SJCRH30 (cell line): ENCODE results near the gene NAP1L4. TPM values are rescaled to one million over a fixed set of nuclear protein-coding genes. Genes with fewer than 3 reads are reported as not detected.
"Not testable (repeated sequence)": the region's sequence is repeated elsewhere in the genome, so short reads cannot be mapped to it uniquely, and the experiment has no call there.

Experiments used
- DNase-seq, 2 experiments: peaks; one replicate each; pipeline ENCODE4 v3.0.0-alpha.2; 2015 to 2020
- H3K27ac ChIP-seq: fragments of 250-450 bp; sonication (Bioruptor Pico); 2 replicates; pipeline ENCODE4 v1.5.1; 2020; ENCODE audit warnings: mild to moderate bottlenecking, moderate library complexity
- H3K27me3 ChIP-seq: fragments of 250-450 bp; sonication (Bioruptor Pico); 2 replicates; pipeline ENCODE4 v1.5.1; 2020; ENCODE audit warnings: mild to moderate bottlenecking, moderate library complexity
- H3K36me3 ChIP-seq: fragments of 250-450 bp; sonication (Bioruptor Pico); 2 replicates; pipeline ENCODE4 v1.5.1; 2020; ENCODE audit warnings: mild to moderate bottlenecking, moderate library complexity
- H3K4me1 ChIP-seq: fragments of 250-450 bp; sonication (Bioruptor Pico); 2 replicates; pipeline ENCODE4 v1.5.1; 2020; ENCODE audit warnings: mild to moderate bottlenecking, moderate library complexity
- H3K4me3 ChIP-seq: fragments of 250-450 bp; sonication (Bioruptor Pico); 2 replicates; pipeline ENCODE4 v1.5.1; 2020; ENCODE audit warnings: mild to moderate bottlenecking, moderate library complexity
- H3K9me3 ChIP-seq: fragments of 250-450 bp; sonication (Bioruptor Pico); replicated peaks from 2 replicates; pipeline ENCODE4 v1.5.1; 2020; ENCODE audit warnings: mild to moderate bottlenecking, moderate library complexity
- total RNA-seq: library from RNA; depleted of rRNA; stranded (reverse); fragments of >200 nt; shearing (Covaris generic); gene quantifications from 2 replicates; pipeline ENCODE4 v1.2.3, GENCODE V29; 2014

The NAP1L4 gene
- total RNA-seq, 1 experiment from 2014 or later = 168 TPM

DNA sequence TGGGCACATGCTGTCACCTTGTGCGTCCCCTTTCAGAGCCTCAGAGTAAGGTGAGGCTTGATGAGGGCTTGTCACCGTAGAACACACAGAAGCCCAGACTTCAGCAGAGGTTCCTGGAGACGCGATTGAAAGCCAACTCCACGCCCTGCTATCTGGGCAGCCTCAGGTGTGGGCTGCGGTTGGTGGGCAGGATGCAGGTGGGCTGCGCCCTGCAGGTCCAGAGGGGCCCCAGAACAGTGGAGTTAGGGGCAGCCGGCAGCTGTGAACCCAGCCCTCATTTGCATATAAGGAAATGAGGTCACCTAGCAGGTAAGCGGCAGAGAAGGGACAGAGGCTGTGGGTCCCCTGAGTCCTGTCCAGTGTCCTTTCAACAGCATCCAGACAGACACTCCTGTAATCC is 78.4 kb downstream of the NAP1L4 start:
- Histone ChIP-seq H3K27ac (no peak overlapping the region), H3K4me3 (no peak overlapping the region), H3K4me1 (no peaks in the 10 kb centered on the region), H3K27me3 (0 out of 2 replicates have a peak, but pooled peaks cover 2% of the 10 kb centered on the region), H3K36me3 (no peaks in the 10 kb centered on the region), H3K9me3 (no peaks in the 10 kb centered on the region)
- DNase-seq = no peak

DNA sequence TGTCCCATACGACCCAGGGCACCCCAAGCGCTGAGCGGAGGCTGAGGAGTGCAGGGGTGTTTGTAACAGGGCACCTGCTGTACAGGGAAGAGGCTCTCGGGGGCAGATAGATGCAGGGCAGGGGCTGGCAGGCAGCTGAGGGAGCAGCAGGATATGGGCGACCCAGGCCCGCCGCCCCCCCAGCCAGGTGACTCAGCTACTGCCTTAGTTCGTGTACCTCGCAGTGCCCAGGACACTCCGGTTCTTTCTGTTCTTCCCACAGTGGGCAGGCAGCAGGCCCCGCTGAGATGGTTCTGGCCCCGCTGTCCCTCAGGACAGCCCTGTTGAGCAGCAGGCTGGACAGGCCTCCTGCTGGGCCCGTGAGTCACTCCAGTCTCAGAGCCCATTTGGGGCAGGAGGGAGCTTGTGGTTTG is 79.1 kb downstream of the NAP1L4 start:
- Histone ChIP-seq H3K4me1 (no peaks in the 10 kb centered on the region), H3K36me3 (no peaks in the 10 kb centered on the region), H3K27ac (no peak overlapping the region), H3K27me3 (0 out of 2 replicates have a peak, but pooled peaks cover 2% of the 10 kb centered on the region), H3K4me3 (no peak overlapping the region), H3K9me3 (no peaks in the 10 kb centered on the region)
- DNase-seq = no peak

DNA sequence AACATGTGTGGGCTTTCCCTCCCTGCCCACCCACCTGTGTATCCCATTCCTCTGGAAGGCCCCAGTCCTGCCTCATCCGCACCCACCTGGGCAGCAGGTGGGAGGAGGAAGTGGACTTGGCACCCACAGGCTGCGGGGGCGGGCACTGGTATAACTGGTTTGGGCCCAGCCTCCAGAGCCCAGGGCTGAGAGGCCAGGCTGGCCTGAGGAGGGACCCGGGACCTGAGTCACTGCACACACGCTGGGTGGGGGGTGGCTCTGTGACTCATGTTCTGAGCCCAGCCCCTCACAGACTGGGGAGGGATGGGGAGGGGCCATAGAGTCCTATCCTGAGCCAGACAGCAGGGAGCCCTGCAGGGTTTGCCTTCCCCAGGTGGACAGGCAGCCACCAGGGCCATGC is 79.6 kb downstream of the NAP1L4 start:
- no peak overlapping the region for H3K27ac ChIP-seq
- no peaks in the 10 kb centered on the region for H3K9me3 ChIP-seq
- H3K4me1 ChIP-seq = no peaks in the 10 kb centered on the region
- no peaks in the 10 kb centered on the region for H3K36me3 ChIP-seq
- H3K27me3 ChIP-seq = 0 out of 2 replicates have a peak, but pooled peaks cover 2% of the 10 kb centered on the region
- H3K4me3 ChIP-seq = no peak overlapping the region
- no peak for DNase-seq

GRCh38 chr11:2911785-2912391 is 80.2 kb downstream of the NAP1L4 start:
- Histone ChIP-seq H3K27ac (no peak overlapping the region), H3K9me3 (no peaks in the 10 kb centered on the region), H3K4me1 (no peaks in the 10 kb centered on the region), H3K4me3 (no peak overlapping the region), H3K36me3 (no peaks in the 10 kb centered on the region), H3K27me3 (0 out of 2 replicates have a peak, but pooled peaks cover 2% of the 10 kb centered on the region)
- no peak for DNase-seq

DNA sequence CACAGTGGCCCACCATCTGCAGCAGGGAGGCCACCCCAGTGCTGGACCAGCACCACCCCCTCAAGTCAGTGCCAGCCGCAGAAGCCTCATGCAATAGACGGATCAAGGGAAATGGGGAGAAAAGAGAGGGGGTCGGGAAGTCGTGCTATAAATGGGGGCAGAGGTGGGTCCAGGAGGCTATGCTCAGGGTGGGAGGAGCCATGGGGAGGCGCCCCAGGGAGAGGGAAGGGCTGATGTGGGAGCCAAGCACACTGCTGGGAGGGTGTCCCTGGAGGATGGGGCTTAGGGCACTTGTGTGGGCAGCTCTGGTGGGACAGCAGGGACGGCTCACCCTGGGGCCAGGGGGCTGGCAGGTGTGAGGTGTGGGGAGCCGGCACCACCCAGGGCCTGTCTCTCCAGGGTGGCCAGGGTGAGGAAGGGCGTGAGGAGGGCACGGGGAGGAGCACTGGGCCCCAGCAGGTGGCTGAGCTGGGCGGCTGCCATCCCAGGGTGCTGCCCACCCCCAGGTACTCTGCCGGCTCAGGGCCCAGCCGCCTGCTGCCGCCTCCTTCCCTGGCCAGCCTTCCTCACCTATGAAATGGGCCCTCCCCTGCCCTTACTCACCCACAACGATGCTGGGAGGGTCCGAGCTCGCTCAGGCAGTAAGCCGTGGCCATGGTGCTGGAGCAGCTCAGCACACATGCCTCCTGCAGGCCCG is 80.9 kb downstream of the NAP1L4 start:
- H3K4me1 ChIP-seq = no peaks in the 10 kb centered on the region
- H3K9me3 ChIP-seq = no peaks in the 10 kb centered on the region
- H3K27ac ChIP-seq = no peak overlapping the region
- 0 out of 2 replicates have a peak, but pooled peaks cover 2% of the 10 kb centered on the region for H3K27me3 ChIP-seq
- no peaks in the 10 kb centered on the region for H3K36me3 ChIP-seq
- no peak for DNase-seq
- H3K4me3 ChIP-seq = no peak overlapping the region

DNA sequence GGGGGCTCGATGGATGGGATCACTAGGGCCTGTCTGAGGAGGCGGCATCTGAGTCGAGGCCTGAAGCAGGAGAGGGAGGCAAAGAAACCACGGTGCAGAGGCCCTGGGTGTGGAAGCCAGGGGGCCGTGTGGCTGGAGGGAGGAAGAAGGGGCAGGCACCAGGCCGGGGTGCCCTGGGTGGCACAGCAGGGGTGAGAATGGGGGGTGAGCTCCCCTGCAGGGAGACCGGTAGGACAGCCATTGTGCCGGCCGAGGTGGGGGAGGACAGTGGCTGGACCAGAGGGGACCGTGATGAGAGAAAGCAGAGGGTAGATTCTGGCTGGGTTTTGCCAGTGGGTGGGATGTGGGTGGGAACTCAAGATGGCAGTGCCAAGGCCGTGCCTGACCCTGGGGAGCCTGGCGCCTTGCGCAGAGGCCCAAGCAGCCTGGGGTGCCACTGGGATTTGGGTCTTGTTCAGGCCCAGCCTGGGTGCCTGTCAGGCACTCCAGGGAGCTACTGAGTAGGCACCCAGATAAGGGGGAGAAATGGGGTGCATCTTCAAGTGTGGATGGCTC is 81.7 kb downstream of the NAP1L4 start:
- H3K27ac ChIP-seq = no peak overlapping the region
- no peaks in the 10 kb centered on the region for H3K4me1 ChIP-seq
- 0 out of 2 replicates have a peak, but pooled peaks cover under 1% of the 10 kb centered on the region for H3K9me3 ChIP-seq
- H3K27me3 ChIP-seq = 0 out of 2 replicates have a peak, but pooled peaks cover 2% of the 10 kb centered on the region
- H3K36me3 ChIP-seq = no peaks in the 10 kb centered on the region
- no peak for DNase-seq
- H3K4me3 ChIP-seq = no peak overlapping the region

- no peaks in the 10 kb centered on the region for H3K4me1 ChIP-seq
- H3K4me3 ChIP-seq = no peak overlapping the region
- H3K27ac ChIP-seq = no peak overlapping the region
- 0 out of 2 replicates have a peak, but pooled peaks cover 2% of the 10 kb centered on the region for H3K27me3 ChIP-seq
- DNase-seq = no peak
- H3K36me3 ChIP-seq = no peaks in the 10 kb centered on the region
- 0 out of 2 replicates have a peak, but pooled peaks cover 4% of the 10 kb centered on the region for H3K9me3 ChIP-seq
These were observed 82.8 kb downstream of the NAP1L4 start for GRCh38 chr11:2909133-2909902.

GRCh38 chr11:2908130-2908529 is 84.0 kb downstream of the NAP1L4 start:
- H3K4me3 ChIP-seq = no peak overlapping the region
- 0 out of 2 replicates have a peak, but pooled peaks cover 4% of the 10 kb centered on the region for H3K9me3 ChIP-seq
- DNase-seq = no peak

DNA sequence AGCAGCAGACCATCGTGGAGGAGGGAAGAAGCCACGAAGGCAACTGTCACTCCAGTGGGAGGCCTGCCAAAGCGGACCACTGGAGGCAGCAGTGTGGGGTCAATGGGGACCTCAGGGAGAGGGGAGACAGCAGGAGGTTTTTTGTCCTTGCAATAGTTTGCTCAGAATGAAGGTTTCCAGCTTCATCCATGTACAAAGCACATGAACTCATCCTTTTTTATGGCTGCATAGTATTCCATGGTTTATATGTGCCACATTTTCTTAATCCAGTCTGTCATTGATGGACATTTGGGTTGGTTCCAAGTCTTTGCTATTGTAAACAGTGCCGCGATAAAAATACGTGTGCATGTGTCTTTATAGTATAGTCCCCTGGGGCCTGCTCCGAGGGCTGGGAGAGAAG is 86.8 kb downstream of the NAP1L4 start:
- H3K36me3 ChIP-seq, H3K9me3 ChIP-seq, H3K27me3 ChIP-seq, H3K4me1 ChIP-seq, DNase-seq, H3K27ac ChIP-seq, H3K4me3 ChIP-seq: not testable (repeated sequence)

More at GRCh38 chr11:2908130-2908529, 84.0 kb downstream of the NAP1L4 start:
- Histone ChIP-seq H3K36me3 (no peaks in the 10 kb centered on the region), H3K27ac (no peak overlapping the region), H3K4me1 (no peaks in the 10 kb centered on the region), H3K27me3 (no peaks in the 10 kb centered on the region)

DNA sequence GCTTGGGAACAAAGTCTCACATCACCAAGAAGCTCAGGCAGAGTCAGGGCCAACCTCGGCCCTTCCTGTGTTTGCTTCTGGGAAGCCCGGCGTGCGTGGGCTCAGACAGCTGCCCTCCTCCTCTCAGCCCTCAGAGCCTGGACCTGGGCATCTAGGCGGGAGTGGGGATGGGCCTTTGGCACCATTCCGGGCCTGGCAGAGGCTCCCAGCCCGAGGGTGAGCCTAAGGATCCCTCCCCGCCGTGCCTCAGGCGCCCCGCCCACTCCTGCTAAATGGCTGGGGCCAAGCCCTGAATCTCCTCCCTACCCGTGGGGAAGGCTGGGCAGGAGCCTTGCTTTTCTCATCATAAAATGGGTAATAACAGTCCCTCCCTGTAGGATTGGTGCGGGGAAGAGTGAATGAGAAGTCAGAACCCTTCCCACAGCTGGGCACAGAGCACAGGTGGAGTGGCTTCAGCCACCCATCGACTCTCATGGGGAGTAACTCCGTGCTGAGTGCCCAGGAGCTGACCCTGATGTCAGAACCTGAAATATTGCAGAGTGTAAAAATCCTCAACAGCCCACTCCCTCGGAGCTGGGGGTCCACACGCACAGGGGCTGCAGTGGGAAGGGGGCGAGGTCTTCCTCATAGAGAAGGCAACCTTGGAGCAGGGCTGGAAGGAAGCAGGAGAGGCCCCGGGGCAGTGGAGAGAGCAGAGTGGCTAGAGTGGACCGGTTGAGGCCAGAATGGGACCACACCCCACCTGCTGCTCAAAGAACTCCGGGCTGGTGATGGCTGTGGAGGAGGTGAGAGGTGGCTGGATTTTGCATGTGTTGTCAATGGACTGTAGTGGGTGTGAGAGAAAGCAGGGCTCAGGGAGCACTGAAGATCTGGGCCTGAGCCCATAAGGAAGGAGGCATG is 87.7 kb downstream of the NAP1L4 start:
- no peaks in the 10 kb centered on the region for H3K27me3 ChIP-seq
- H3K4me3 ChIP-seq = no peak overlapping the region
- no peaks in the 10 kb centered on the region for H3K4me1 ChIP-seq
- H3K9me3 ChIP-seq = 0 out of 2 replicates have a peak, but pooled peaks cover 4% of the 10 kb centered on the region
- DNase-seq = no peak
- H3K27ac ChIP-seq = no peak overlapping the region
- H3K36me3 ChIP-seq = no peaks in the 10 kb centered on the region

DNA sequence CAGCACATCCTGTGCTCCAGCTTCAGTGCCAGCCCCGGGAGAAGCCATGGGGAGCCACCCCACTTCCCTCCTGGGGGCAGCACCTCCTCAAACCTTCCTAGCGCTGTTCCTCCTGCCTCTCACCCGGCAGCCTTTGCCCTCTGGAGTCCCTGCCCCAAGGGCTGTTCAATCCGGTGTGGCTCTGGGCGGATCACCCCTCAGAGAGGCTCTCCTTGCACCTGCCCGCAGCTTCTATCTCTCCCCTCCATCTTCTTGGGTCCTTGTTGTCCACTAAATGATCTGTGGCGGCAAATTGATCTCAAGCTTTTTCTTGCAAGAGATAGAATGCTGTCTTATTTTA is 88.5 kb downstream of the NAP1L4 start:
- Histone ChIP-seq H3K36me3 (no peaks in the 10 kb centered on the region), H3K27me3 (no peaks in the 10 kb centered on the region), H3K4me3 (no peak overlapping the region), H3K4me1 (no peaks in the 10 kb centered on the region), H3K9me3 (0 out of 2 replicates have a peak, but pooled peaks cover 4% of the 10 kb centered on the region), H3K27ac (no peak overlapping the region)
- DNase-seq = no peak

- Histone ChIP-seq H3K27ac (no peak overlapping the region), H3K9me3 (0 out of 2 replicates have a peak, but pooled peaks cover 4% of the 10 kb centered on the region), H3K4me1 (no peaks in the 10 kb centered on the region), H3K27me3 (no peaks in the 10 kb centered on the region), H3K36me3 (no peaks in the 10 kb centered on the region), H3K4me3 (no peak overlapping the region)
- DNase-seq = no peak
These were observed 89.1 kb downstream of the NAP1L4 start for GRCh38 chr11:2902784-2903671.
